Breast epithelium (tissue), 3 donors: ENCODE data around the gene TUBA1A.
"Not testable (repeated sequence)": the region's sequence is repeated elsewhere in the genome, so short reads cannot be mapped to it uniquely, and the experiment has no call there.

Experiments used
- CTCF ChIP-seq, 3 donors: fragments of 450-650 bp; IDR thresholded peaks; one replicate each; pipeline ENCODE4 v1.5.1; 2016 to 2017; ENCODE audit warnings: antibody characterized with exemption in 3 of 3, mild to moderate bottlenecking in 3 of 3, moderate library complexity in 3 of 3
- POLR2AphosphoS5 ChIP-seq, 3 donors: sonication (generic); formaldehyde crosslinking; IDR thresholded peaks; one replicate each; pipeline ENCODE4 v1.6.1; 2017; ENCODE audit warnings: antibody characterized with exemption in 3 of 3

- TF ChIP-seq POLR2AphosphoS5, CTCF (IDR thresholded peaks at IDR 0.05): not testable (repeated sequence)
These were observed 2.6 kb upstream of the TUBA1A start for GRCh38 chr12:49191498-49191897.
